Stimulated activated CD4-positive, alpha-beta T cell treated with anti-CD3 and anti-CD28 coated beads, Interleukin-15, amount 100 ng/mL, for 48 hours (primary cell): ENCODE data around the gene AGXT.

Source experiments
- DNase-seq, 2 donors: peaks; one replicate each; pipeline ENCODE4 v3.0.0-alpha.2; 2020; ENCODE audit warnings: low read depth in 2 of 2

Gene AGXT

GRCh38 chr2:240868286-240869108 is at the start of gene AGXT:
Gene AGXT (plus strand): TSS chr2:240868824. CDS start chr2:240868866, 42 bp downstream.
- DNase-seq, result no peak

GRCh38 chr2:240819126-240819857 is 49.3 kb upstream of the AGXT start:
- no peak for DNase-seq

GRCh38 chr2:240819858-240820606 is 48.6 kb upstream of the AGXT start, which contains the start of gene KIF1A:
Gene KIF1A (minus strand): TSS chr2:240820219. CDS start chr2:240797752, 22,467 bp downstream.
- DNase-seq, result no peak

GRCh38 chr2:240820607-240821428 is 47.8 kb upstream of the AGXT start:
- DNase-seq, result no peak

GRCh38 chr2:240821429-240821778 is 47.2 kb upstream of the AGXT start:
- DNase-seq, result no peak

GRCh38 chr2:240822280-240822847 is 46.3 kb upstream of the AGXT start:
- DNase-seq, result no peak

GRCh38 chr2:240823449-240824336 is 44.9 kb upstream of the AGXT start:
- no peak for DNase-seq

GRCh38 chr2:240825476-240825875 is 43.1 kb upstream of the AGXT start:
- no peak for DNase-seq

- no peak for DNase-seq
Observed at GRCh38 chr2:240831594-240832204, 36.9 kb upstream of the AGXT start.

GRCh38 chr2:240832205-240832727 is 36.4 kb upstream of the AGXT start:
- peak; percentile 94 to 95 for DNase-seq

GRCh38 chr2:240832921-240833494 is 35.6 kb upstream of the AGXT start:
- no peak for DNase-seq

GRCh38 chr2:240833724-240834285 is 34.8 kb upstream of the AGXT start:
- no peak for DNase-seq

- DNase-seq, result no peak
Observed at GRCh38 chr2:240834377-240834975, 34.1 kb upstream of the AGXT start.

- no peak for DNase-seq
Observed at GRCh38 chr2:240835528-240835927, 33.1 kb upstream of the AGXT start.

GRCh38 chr2:240836781-240837467 is 31.7 kb upstream of the AGXT start:
- DNase-seq, result no peak

- no peak for DNase-seq
Observed at GRCh38 chr2:240837621-240838020, 31.0 kb upstream of the AGXT start.
